Coronary artery (tissue), 2 donors: Measurements from ENCODE around the gene CHPF.

Experiments used
- DNase-seq: peaks from one replicate; pipeline ENCODE4 v3.0.0-alpha.2; 2017; ENCODE audit warnings: low spot score
- H3K27ac ChIP-seq, 2 donors: fragments of 200-600 bp; sonication (generic); one replicate each; pipeline ENCODE4 v1.5.1; 2016 to 2019
- H3K4me3 ChIP-seq: fragments of 200-600 bp; sonication (generic); 2 replicates; pipeline ENCODE4 v1.5.1; 2016; ENCODE audit warnings: mild to moderate bottlenecking, moderate library complexity
- CTCF ChIP-seq: fragments of 200-600 bp; sonication (generic); IDR thresholded peaks from one replicate; pipeline ENCODE4 v1.5.1; 2019; ENCODE audit warnings: antibody characterized with exemption

Gene CHPF

GRCh38 chr2:219536967-219537366 is 6.6 kb downstream of the CHPF start:
- DNase-seq, result no peak
- no peak overlapping the region for H3K4me3 ChIP-seq
- no peak overlapping the region for H3K27ac ChIP-seq
- TF ChIP-seq CTCF, result no peak

- Histone ChIP-seq H3K4me3 (no peak overlapping the region), H3K27ac (no peak overlapping the region)
- DNase-seq, result no peak
- no peak for TF ChIP-seq CTCF
Observed at GRCh38 chr2:219536425-219536824, 7.2 kb downstream of the CHPF start.

GRCh38 chr2:219533930-219534661 is 9.5 kb downstream of the CHPF start:
- no peak for TF ChIP-seq CTCF
- no peak for DNase-seq
- no peak overlapping the region for H3K4me3 ChIP-seq

GRCh38 chr2:219532378-219532649 is 11.3 kb downstream of the CHPF start:
- no peak overlapping the region for H3K4me3 ChIP-seq
- no peak for TF ChIP-seq CTCF
- DNase-seq, result no peak
- no peak overlapping the region for H3K27ac ChIP-seq

More at GRCh38 chr2:219533930-219534661, 9.5 kb downstream of the CHPF start:
- no peak overlapping the region for H3K27ac ChIP-seq

- Histone ChIP-seq H3K4me3 (no peak overlapping the region), H3K27ac (no peak overlapping the region)
- DNase-seq, result no peak
- TF ChIP-seq CTCF, result no peak
Observed at GRCh38 chr2:219531639-219532377, 11.8 kb downstream of the CHPF start.

- peak; percentile 90 for DNase-seq
- peak; percentile 91 for TF ChIP-seq CTCF
- no peak overlapping the region for H3K27ac ChIP-seq
- H3K4me3 ChIP-seq, result peak overlapping the region; percentile 54
Observed at GRCh38 chr2:219530048-219530963, 13.3 kb downstream of the CHPF start.
